Ishikawa (cell line): ENCODE measurements around the gene GOLT1A.
A peak's percentile ranks its signal among the peaks of the same experiment; 100 is the strongest.

Experiments
- CEBPB ChIP-seq: IDR thresholded peaks from 2 replicates; pipeline ENCODE4 v1.6.1; 2012
- CREB1 ChIP-seq: IDR thresholded peaks from 2 replicates; pipeline ENCODE4 v1.6.1; 2012; ENCODE audit warnings: low read depth
- EGR1 ChIP-seq: IDR thresholded peaks from 2 replicates; pipeline ENCODE4 v1.6.1; 2012
- EP300 ChIP-seq: IDR thresholded peaks from 2 replicates; pipeline ENCODE4 v1.6.1; 2012; ENCODE audit warnings: borderline replicate concordance
- FOXM1 ChIP-seq: IDR thresholded peaks from 2 replicates; pipeline ENCODE4 v1.6.1; 2012; ENCODE audit warnings: low read depth, borderline replicate concordance
- MAX ChIP-seq: IDR thresholded peaks from 2 replicates; pipeline ENCODE4 v1.6.1; 2012
- NFIC ChIP-seq: IDR thresholded peaks from 2 replicates; pipeline ENCODE4 v1.6.1; 2012
- RAD21 ChIP-seq: IDR thresholded peaks from 2 replicates; pipeline ENCODE4 v1.6.1; 2012; ENCODE audit warnings: low read depth
- REST ChIP-seq: IDR thresholded peaks from 2 replicates; pipeline ENCODE4 v1.6.1; 2012; ENCODE audit warnings: low read depth, mild to moderate bottlenecking
- TAF1 ChIP-seq: IDR thresholded peaks from 2 replicates; pipeline ENCODE4 v1.6.1; 2012; ENCODE audit warnings: low read depth, mild to moderate bottlenecking
- TCF12 ChIP-seq: IDR thresholded peaks from 2 replicates; pipeline ENCODE4 v1.6.1; 2012; ENCODE audit warnings: low read depth
- TEAD4 ChIP-seq: IDR thresholded peaks from 2 replicates; pipeline ENCODE4 v1.6.1; 2012
- USF1 ChIP-seq: IDR thresholded peaks from 2 replicates; pipeline ENCODE4 v1.6.1; 2012
- YY1 ChIP-seq: IDR thresholded peaks from 2 replicates; pipeline ENCODE4 v1.6.1; 2012; ENCODE audit warnings: low read depth
- ZBTB7A ChIP-seq: IDR thresholded peaks from 2 replicates; pipeline ENCODE4 v1.6.1; 2012; ENCODE audit warnings: low read depth

Gene GOLT1A

GRCh38 chr1:204213668-204214662 lies at the start of gene GOLT1A:
TSS of gene GOLT1A (minus strand) at chr1:204213988. CDS start at chr1:204213906, 82 bp downstream.
- TF ChIP-seq USF1: no peak; the same call in 1 of the 2 replicates
- no peak for TF ChIP-seq REST
- TF ChIP-seq TCF12: no peak
- no peak for TF ChIP-seq ZBTB7A
- no peak for TF ChIP-seq FOXM1
- TF ChIP-seq TAF1: no peak
- TF ChIP-seq NFIC: no peak
- TF ChIP-seq RAD21: peak; percentile 37; the same call in 1 of the 2 replicates
- peak; percentile 70 for TF ChIP-seq CEBPB
- no peak for TF ChIP-seq EP300
- peak; percentile 88 for TF ChIP-seq EGR1
- peak; percentile 94 for TF ChIP-seq MAX
- no peak for TF ChIP-seq CREB1
- no peak for TF ChIP-seq TEAD4
- no peak for TF ChIP-seq YY1

GRCh38 chr1:204263254-204263910 lies 49.6 kb upstream of the GOLT1A start:
- no peak for TF ChIP-seq EP300
- no peak for TF ChIP-seq EGR1
- TF ChIP-seq REST: no peak
- no peak for TF ChIP-seq FOXM1
- TF ChIP-seq CEBPB: no peak
- no peak for TF ChIP-seq ZBTB7A

- TF ChIP-seq FOXM1 (no peak), EGR1 (no peak)
Measured at GRCh38 chr1:204262506-204263253, 48.9 kb upstream of the GOLT1A start.

GRCh38 chr1:204261746-204262505 lies 48.1 kb upstream of the GOLT1A start:
- TF ChIP-seq YY1: no peak
- TF ChIP-seq CREB1: no peak
- no peak for TF ChIP-seq EGR1
- TF ChIP-seq CEBPB: no peak
- TF ChIP-seq TCF12: no peak
- TF ChIP-seq NFIC: no peak
- TF ChIP-seq REST: no peak
- TF ChIP-seq TEAD4: no peak
- no peak for TF ChIP-seq RAD21
- no peak for TF ChIP-seq USF1
- no peak for TF ChIP-seq FOXM1
- TF ChIP-seq TAF1: no peak
- no peak for TF ChIP-seq MAX
- no peak for TF ChIP-seq ZBTB7A
- TF ChIP-seq EP300: no peak
